Parathyroid adenoma (tissue), 2 donors: ENCODE data around the gene ADA.

Experiments
- H2AFZ ChIP-seq: fragments of 300-600 bp; sonication (generic); one replicate; pipeline ENCODE4 v1.7.0; 2017; ENCODE audit warnings: antibody characterized with exemption, mild to moderate bottlenecking
- H3K27ac ChIP-seq: fragments of 300-600 bp; sonication (generic); one replicate; pipeline ENCODE4 v1.7.0; 2017
- H3K27me3 ChIP-seq: fragments of 300-600 bp; sonication (generic); one replicate; pipeline ENCODE4 v1.7.0; 2017; ENCODE audit warnings: low read length; ENCODE audit not compliant: control insufficient read depth, insufficient read depth
- H3K36me3 ChIP-seq: fragments of 300-600 bp; sonication (generic); one replicate; pipeline ENCODE4 v1.7.0; 2017; ENCODE audit warnings: low read length; ENCODE audit not compliant: control insufficient read depth, insufficient read depth
- H3K4me1 ChIP-seq: fragments of 300-600 bp; sonication (generic); one replicate; pipeline ENCODE4 v1.7.0; 2017; ENCODE audit warnings: control low read depth
- H3K4me2 ChIP-seq: fragments of 300-600 bp; sonication (generic); one replicate; pipeline ENCODE4 v1.7.0; 2017; ENCODE audit warnings: low read length
- H3K4me3 ChIP-seq: fragments of 300-600 bp; sonication (generic); one replicate; pipeline ENCODE4 v1.7.0; 2017; ENCODE audit warnings: low read depth, low read length
- H3K79me2 ChIP-seq: fragments of 300-600 bp; sonication (generic); one replicate; pipeline ENCODE4 v1.7.0; 2017; ENCODE audit warnings: control low read depth
- H3K9ac ChIP-seq: fragments of 300-600 bp; sonication (generic); one replicate; pipeline ENCODE4 v1.7.0; 2017; ENCODE audit warnings: mild to moderate bottlenecking
- H3K9me3 ChIP-seq: fragments of 300-600 bp; sonication (generic); one replicate; pipeline ENCODE4 v1.7.0; 2017; ENCODE audit warnings: low read length; ENCODE audit not compliant: control insufficient read depth
- TF ChIP-seq, protein P1 (sequence below): fragments of 300-600 bp; sonication (generic); IDR thresholded peaks from one replicate; pipeline ENCODE4 v1.7.0; 2017; ENCODE audit warnings: antibody characterized with exemption, mild to moderate bottlenecking
- donor health status: primary hyperparathyroidism.

ADA gene

GRCh38 chr20:44620030-44620429, 31.5 kb downstream of the ADA start:
- Histone ChIP-seq H3K27me3 (no peaks in the 10 kb centered on the region), H3K4me2 (no peak overlapping the region), H3K27ac (no peak overlapping the region), H2AFZ (no peak overlapping the region), H3K36me3 (no peaks in the 10 kb centered on the region), H3K9me3 (no peaks in the 10 kb centered on the region), H3K9ac (no peak overlapping the region), H3K4me3 (no peak overlapping the region), H3K79me2 (peaks cover 2% of the 10 kb centered on the region), H3K4me1 (no peaks in the 10 kb centered on the region)
- TF ChIP-seq, protein P1, sequence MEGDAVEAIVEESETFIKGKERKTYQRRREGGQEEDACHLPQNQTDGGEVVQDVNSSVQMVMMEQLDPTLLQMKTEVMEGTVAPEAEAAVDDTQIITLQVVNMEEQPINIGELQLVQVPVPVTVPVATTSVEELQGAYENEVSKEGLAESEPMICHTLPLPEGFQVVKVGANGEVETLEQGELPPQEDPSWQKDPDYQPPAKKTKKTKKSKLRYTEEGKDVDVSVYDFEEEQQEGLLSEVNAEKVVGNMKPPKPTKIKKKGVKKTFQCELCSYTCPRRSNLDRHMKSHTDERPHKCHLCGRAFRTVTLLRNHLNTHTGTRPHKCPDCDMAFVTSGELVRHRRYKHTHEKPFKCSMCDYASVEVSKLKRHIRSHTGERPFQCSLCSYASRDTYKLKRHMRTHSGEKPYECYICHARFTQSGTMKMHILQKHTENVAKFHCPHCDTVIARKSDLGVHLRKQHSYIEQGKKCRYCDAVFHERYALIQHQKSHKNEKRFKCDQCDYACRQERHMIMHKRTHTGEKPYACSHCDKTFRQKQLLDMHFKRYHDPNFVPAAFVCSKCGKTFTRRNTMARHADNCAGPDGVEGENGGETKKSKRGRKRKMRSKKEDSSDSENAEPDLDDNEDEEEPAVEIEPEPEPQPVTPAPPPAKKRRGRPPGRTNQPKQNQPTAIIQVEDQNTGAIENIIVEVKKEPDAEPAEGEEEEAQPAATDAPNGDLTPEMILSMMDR, result no peak

DNA sequence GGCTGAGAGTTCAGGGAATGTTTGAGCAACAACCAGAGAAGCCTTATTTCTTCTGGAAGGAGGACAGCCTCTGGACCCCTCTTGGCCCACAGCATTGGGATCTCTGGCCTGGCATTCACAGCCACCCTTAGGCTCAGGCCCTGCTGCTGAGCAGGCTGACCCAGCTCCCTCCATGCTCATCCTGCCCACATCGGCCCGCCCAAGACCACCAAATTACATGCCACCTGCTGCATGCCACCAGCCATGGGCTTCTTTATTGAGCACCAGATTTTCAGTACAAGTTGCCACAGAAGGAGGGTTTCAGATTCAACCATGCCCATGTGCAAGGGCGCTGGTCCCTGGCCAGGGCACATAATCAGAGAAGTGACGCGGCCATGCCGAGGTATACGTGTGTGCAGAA, 32.2 kb downstream of the ADA start:
- H3K27me3 ChIP-seq, result no peaks in the 10 kb centered on the region

DNA sequence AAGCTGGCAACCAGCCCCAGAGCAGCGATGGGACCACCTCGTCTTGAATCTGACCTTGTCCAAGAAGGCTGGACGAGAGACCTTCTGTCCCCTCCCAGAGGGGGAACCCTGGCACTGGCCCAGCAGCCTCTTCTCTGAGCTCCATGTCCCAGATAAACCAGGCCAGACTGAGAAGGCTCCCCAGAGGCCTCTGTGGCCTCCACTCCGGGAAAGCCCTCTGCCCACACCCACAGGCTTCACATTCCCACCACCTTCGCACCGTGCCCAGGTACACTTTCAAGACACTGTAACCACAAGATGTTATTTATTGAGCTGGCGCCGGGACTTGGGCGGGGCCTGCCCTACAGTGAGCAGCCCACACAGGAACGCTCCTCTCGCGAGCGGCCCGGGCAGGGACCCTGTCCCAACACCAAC, 33.2 kb downstream of the ADA start:
- Histone ChIP-seq H3K4me1 (no peaks in the 10 kb centered on the region), H3K4me3 (no peak overlapping the region), H3K27ac (no peak overlapping the region), H3K4me2 (no peak overlapping the region), H2AFZ (no peak overlapping the region), H3K36me3 (no peaks in the 10 kb centered on the region), H3K27me3 (no peaks in the 10 kb centered on the region), H3K79me2 (peaks cover 7% of the 10 kb centered on the region), H3K9me3 (no peaks in the 10 kb centered on the region), H3K9ac (no peak overlapping the region)
- TF ChIP-seq, protein P1, result no peak

More for the DNA sequence above, 32.2 kb downstream of the ADA start:
- Histone ChIP-seq H3K4me2 (no peak overlapping the region), H2AFZ (no peak overlapping the region), H3K36me3 (no peaks in the 10 kb centered on the region), H3K4me1 (no peaks in the 10 kb centered on the region), H3K79me2 (peaks cover 7% of the 10 kb centered on the region), H3K4me3 (no peak overlapping the region), H3K27ac (no peak overlapping the region), H3K9ac (no peak overlapping the region), H3K9me3 (no peaks in the 10 kb centered on the region)
- TF ChIP-seq, protein P1, result no peak

DNA sequence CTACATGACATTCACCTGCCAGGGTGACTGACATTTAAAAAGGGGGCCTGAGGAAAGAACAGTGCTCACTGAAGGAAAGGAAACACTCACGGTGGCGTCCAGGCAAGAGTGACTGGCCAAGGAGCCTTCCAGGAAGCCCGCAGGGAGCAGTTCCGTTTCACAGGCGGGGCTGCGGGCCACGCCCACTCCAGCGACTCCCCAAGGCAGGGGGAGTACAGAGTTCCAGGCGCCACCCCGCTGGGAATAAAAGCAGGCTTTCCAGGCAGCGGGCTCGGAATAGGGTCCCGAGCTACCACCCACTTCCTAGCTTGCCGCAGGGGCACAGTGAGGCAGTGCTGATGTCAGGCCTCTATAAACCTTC, 34.9 kb downstream of the ADA start:
- Histone ChIP-seq H3K27ac (no peak overlapping the region), H3K4me3 (no peak overlapping the region), H3K79me2 (peaks cover 16% of the 10 kb centered on the region), H3K36me3 (no peaks in the 10 kb centered on the region), H2AFZ (no peak overlapping the region), H3K4me1 (no peaks in the 10 kb centered on the region), H3K4me2 (no peak overlapping the region), H3K9me3 (no peaks in the 10 kb centered on the region), H3K27me3 (no peaks in the 10 kb centered on the region), H3K9ac (no peak overlapping the region)
- TF ChIP-seq, protein P1, result no peak

GRCh38 chr20:44615876-44616603, 35.5 kb downstream of the ADA start:
- no peak overlapping the region for H3K9ac ChIP-seq
- H3K36me3 ChIP-seq, result no peaks in the 10 kb centered on the region
- TF ChIP-seq, protein P1, result no peak

More at GRCh38 chr20:44615876-44616603, 35.5 kb downstream of the ADA start:
- Histone ChIP-seq H3K79me2 (peaks cover 16% of the 10 kb centered on the region), H3K27me3 (no peaks in the 10 kb centered on the region), H3K27ac (no peak overlapping the region), H3K9me3 (no peaks in the 10 kb centered on the region), H2AFZ (no peak overlapping the region), H3K4me3 (no peak overlapping the region), H3K4me1 (no peaks in the 10 kb centered on the region), H3K4me2 (no peak overlapping the region)
